Esophagus squamous epithelium (tissue), 5 donors: ENCODE measurements around the gene NHS. TPM values are rescaled to one million over a fixed set of nuclear protein-coding genes. Genes with fewer than 3 reads are reported as not detected.

Experiments
- DNase-seq: peaks from one replicate; lab custom pipeline; 2025; lab: John Stamatoyannopoulos, UW
- H3K27ac ChIP-seq, 4 donors: fragments of 200-600 bp; sonication (generic); one replicate each; pipeline ENCODE4 v1.5.1; 2016 to 2019; ENCODE audit warnings: mild to moderate bottlenecking in 1 of 4
- H3K27me3 ChIP-seq, 4 donors: fragments of 200-600 bp; sonication (generic); 1 replicate in 3 of 4; 2 replicates in 1 of 4; pipeline versions ENCODE4 v1.5.1 to v1.6.0; 2017 to 2021; ENCODE audit warnings: antibody characterized with exemption in 1 of 4
- H3K36me3 ChIP-seq, 3 donors: fragments of 200-600 bp; sonication (generic); one replicate each; pipeline ENCODE4 v1.5.1; 2016 to 2019
- H3K4me1 ChIP-seq, 3 donors: fragments of 200-600 bp; sonication (generic); one replicate each; pipeline ENCODE4 v1.5.1; 2017 to 2019
- H3K4me3 ChIP-seq, 4 donors: fragments of 200-600 bp; sonication (generic); 1 replicate in 3 of 4; 2 replicates in 1 of 4; pipeline ENCODE4 v1.5.1; 2016 to 2019; ENCODE audit warnings: mild to moderate bottlenecking in 2 of 4, moderate library complexity in 1 of 4
- H3K9me3 ChIP-seq, 3 donors: fragments of 200-600 bp; sonication (generic); one replicate each; pipeline ENCODE4 v1.5.1; 2016 to 2019
- POLR2A ChIP-seq, 4 donors: fragments of 450-650 bp; IDR thresholded peaks; one replicate each; pipeline ENCODE4 v1.6.1; 2017; ENCODE audit warnings: antibody characterized with exemption in 4 of 4, mild to moderate bottlenecking in 4 of 4, moderate library complexity in 3 of 4
- WGBS, 2 donors: methylation state at CpG; one replicate each; pipeline ENCODE4 v1.1.5; 2018; 5-methylcytosine and 5-hydroxymethylcytosine counted together
- intact Hi-C: fragments of 100-400 bp; cut with DNase I; formaldehyde crosslinking; loops from one replicate; pipeline ENCODE4 v1.15.0; 2022
- total RNA-seq, 4 donors: library from RNA; depleted of rRNA; stranded (reverse); fragments of >200 nt; gene quantifications; one replicate each; pipeline ENCODE4 v1.1.0, GENCODE V29; 2016
- TF ChIP-seq, protein P1 (sequence below), 6 experiments: fragments of 450-650 bp in 4 of 6; fragments of 200-600 bp in 2 of 6; sonication (generic) in 2 of 6; IDR thresholded peaks; one replicate each; pipeline ENCODE4 v1.5.1; 2016 to 2019; ENCODE audit warnings: antibody characterized with exemption in 6 of 6, mild to moderate bottlenecking in 4 of 6, moderate library complexity in 4 of 6
- donor health status: DM: yes; HTN: yes; CAD: no.

Gene NHS
- total RNA-seq, 4 donors from 2014 or later = 1.2 to 3.4 (median 2.6) TPM

DNA sequence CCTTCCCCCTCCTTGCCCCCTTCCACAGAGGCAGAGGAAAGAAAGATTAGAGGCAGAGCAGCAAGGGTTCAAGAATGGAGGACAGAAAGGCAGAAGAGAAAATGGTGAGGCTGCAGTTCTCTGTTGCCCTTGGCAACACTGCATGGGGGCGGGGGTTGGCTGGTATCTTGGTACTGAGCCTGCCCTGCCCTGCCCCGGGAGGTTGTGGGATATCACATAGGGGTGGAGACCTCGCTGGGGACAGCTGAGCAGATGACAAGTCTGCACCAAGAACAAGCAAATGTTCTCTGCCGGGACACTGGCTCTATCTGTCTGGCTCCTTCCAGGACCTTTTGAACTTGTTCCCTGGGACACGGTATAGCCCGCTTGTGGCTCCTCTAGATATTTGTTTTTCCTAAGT is 39.8 kb downstream of the NHS start:
- Histone ChIP-seq H3K27ac (peak overlapping the region in 1 of 4 donors; percentile 30), H3K9me3 (no peaks in the 10 kb centered on the region), H3K4me1 (peaks cover 0 to 31% (median 9%) of the 10 kb centered on the region in 3 donors), H3K27me3 (no peaks in the 10 kb centered on the region), H3K36me3 (no peaks in the 10 kb centered on the region), H3K4me3 (no peak overlapping the region)
- DNase-seq = no peak
- intact Hi-C loops = loop anchor here (10.0 kb wide), 1 partner anchor 80 kb away; no protein-coding TSS in a partner anchor
- WGBS, 2 donors = 49 to 70% methylated on average over 3 to 6 of the region's 6 CpGs
- TF ChIP-seq, protein P1, sequence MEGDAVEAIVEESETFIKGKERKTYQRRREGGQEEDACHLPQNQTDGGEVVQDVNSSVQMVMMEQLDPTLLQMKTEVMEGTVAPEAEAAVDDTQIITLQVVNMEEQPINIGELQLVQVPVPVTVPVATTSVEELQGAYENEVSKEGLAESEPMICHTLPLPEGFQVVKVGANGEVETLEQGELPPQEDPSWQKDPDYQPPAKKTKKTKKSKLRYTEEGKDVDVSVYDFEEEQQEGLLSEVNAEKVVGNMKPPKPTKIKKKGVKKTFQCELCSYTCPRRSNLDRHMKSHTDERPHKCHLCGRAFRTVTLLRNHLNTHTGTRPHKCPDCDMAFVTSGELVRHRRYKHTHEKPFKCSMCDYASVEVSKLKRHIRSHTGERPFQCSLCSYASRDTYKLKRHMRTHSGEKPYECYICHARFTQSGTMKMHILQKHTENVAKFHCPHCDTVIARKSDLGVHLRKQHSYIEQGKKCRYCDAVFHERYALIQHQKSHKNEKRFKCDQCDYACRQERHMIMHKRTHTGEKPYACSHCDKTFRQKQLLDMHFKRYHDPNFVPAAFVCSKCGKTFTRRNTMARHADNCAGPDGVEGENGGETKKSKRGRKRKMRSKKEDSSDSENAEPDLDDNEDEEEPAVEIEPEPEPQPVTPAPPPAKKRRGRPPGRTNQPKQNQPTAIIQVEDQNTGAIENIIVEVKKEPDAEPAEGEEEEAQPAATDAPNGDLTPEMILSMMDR (IDR thresholded peaks at IDR 0.05) = no peak
- no peak for TF ChIP-seq POLR2A (IDR thresholded peaks at IDR 0.05)

- Histone ChIP-seq H3K27ac (no peak overlapping the region), H3K9me3 (no peaks in the 10 kb centered on the region), H3K4me3 (no peak overlapping the region), H3K36me3 (no peaks in the 10 kb centered on the region), H3K4me1 (peaks cover 0 to 31% (median 9%) of the 10 kb centered on the region in 3 donors), H3K27me3 (no peaks in the 10 kb centered on the region)
- TF ChIP-seq, protein P1 (IDR thresholded peaks at IDR 0.05) = no peak
- TF ChIP-seq POLR2A (IDR thresholded peaks at IDR 0.05) = no peak
- no peak for DNase-seq
- 58 to 60% methylated on average over 3 of the region's 3 CpGs for WGBS, 2 donors
- intact Hi-C loops = loop anchor here (10.0 kb wide), 1 partner anchor 81 kb away; no protein-coding TSS in a partner anchor
These were observed 40.3 kb downstream of the NHS start for GRCh38 chrX:17415242-17415810.

DNA sequence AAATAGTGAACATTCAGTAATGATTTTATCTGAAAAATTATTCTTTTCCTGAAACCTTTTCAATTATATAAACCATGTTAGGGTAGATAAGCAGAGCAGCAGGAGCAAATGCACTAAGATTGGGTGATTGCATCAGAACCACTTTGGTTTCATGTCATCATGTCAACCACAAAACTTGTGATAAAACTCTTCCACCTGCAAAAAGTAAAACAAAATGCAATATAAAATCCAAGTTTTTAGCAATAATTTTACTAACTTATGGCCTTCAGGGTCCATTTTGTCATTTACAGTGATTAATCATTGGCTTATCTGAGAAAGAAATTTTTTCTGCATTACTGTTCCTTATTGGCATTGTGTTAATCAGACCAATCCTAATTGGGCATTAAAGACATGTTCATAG is 42.4 kb downstream of the NHS start:
- H3K27ac ChIP-seq = no peak overlapping the region
- no peaks in the 10 kb centered on the region for H3K9me3 ChIP-seq
- no peak for DNase-seq
- no peaks in the 10 kb centered on the region for H3K36me3 ChIP-seq
- TF ChIP-seq POLR2A (IDR thresholded peaks at IDR 0.05) = no peak
- TF ChIP-seq, protein P1 (IDR thresholded peaks at IDR 0.05) = no peak
- H3K27me3 ChIP-seq = no peaks in the 10 kb centered on the region
- H3K4me3 ChIP-seq = no peak overlapping the region
- intact Hi-C loops = loop anchor here (10.0 kb wide), 1 partner anchor 83 kb away; no protein-coding TSS in a partner anchor
- H3K4me1 ChIP-seq = peaks cover 0 to 31% (median 9%) of the 10 kb centered on the region in 3 donors

DNA sequence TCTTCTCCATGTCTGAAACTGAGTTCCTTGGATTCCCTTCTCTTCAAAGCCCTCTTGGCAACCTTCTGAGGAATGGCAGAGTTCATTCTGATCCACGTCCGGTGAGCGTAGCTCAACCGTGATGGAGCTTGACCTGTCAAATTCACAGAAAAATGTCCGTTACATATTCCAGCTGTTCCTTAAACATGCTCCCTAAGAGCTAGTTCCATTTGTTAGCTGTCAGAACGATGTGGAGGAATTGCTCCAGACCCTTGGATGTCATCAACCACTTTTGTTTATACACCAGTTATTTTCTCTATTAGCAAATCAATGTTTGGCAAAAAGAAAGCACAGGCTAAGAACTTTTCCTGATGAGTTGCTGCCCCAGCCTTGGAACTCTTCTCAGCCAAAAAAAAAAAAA is 50.1 kb downstream of the NHS start:
- intact Hi-C loops = no loop called here
- Histone ChIP-seq H3K4me1 (no peaks in the 10 kb centered on the region), H3K4me3 (no peak overlapping the region), H3K36me3 (no peaks in the 10 kb centered on the region), H3K9me3 (no peaks in the 10 kb centered on the region), H3K27ac (no peak overlapping the region), H3K27me3 (no peaks in the 10 kb centered on the region)
- no peak for TF ChIP-seq POLR2A (IDR thresholded peaks at IDR 0.05)
- TF ChIP-seq, protein P1 (IDR thresholded peaks at IDR 0.05) = no peak
- DNase-seq = no peak
- WGBS, 2 donors = 58 to 64% methylated on average over 6 of the region's 6 CpGs

GRCh38 chrX:17425551-17425950 is 50.6 kb downstream of the NHS start:
- H3K4me1 ChIP-seq = no peaks in the 10 kb centered on the region
- no peak for TF ChIP-seq POLR2A (IDR thresholded peaks at IDR 0.05)
- TF ChIP-seq, protein P1 (IDR thresholded peaks at IDR 0.05) = no peak
- no peaks in the 10 kb centered on the region for H3K9me3 ChIP-seq
- no peaks in the 10 kb centered on the region for H3K36me3 ChIP-seq
- 63% methylated on average over 1 of the region's 1 CpG; no CpG with 5 or more reads in 1 of the 2 donors for WGBS, 2 donors
- no peak overlapping the region for H3K27ac ChIP-seq
- DNase-seq = no peak
- intact Hi-C loops = no loop called here
- H3K4me3 ChIP-seq = no peak overlapping the region
- no peaks in the 10 kb centered on the region for H3K27me3 ChIP-seq
